Ishikawa (cell line): ENCODE measurements around the gene MED20.

ENCODE experiments used
- CEBPB ChIP-seq: IDR thresholded peaks from 2 replicates; pipeline ENCODE4 v1.6.1; 2012
- CREB1 ChIP-seq: IDR thresholded peaks from 2 replicates; pipeline ENCODE4 v1.6.1; 2012; ENCODE audit warnings: low read depth
- EGR1 ChIP-seq: IDR thresholded peaks from 2 replicates; pipeline ENCODE4 v1.6.1; 2012
- EP300 ChIP-seq: IDR thresholded peaks from 2 replicates; pipeline ENCODE4 v1.6.1; 2012; ENCODE audit warnings: borderline replicate concordance
- FOXM1 ChIP-seq: IDR thresholded peaks from 2 replicates; pipeline ENCODE4 v1.6.1; 2012; ENCODE audit warnings: low read depth, borderline replicate concordance
- MAX ChIP-seq: IDR thresholded peaks from 2 replicates; pipeline ENCODE4 v1.6.1; 2012
- NFIC ChIP-seq: IDR thresholded peaks from 2 replicates; pipeline ENCODE4 v1.6.1; 2012
- RAD21 ChIP-seq: IDR thresholded peaks from 2 replicates; pipeline ENCODE4 v1.6.1; 2012; ENCODE audit warnings: low read depth
- REST ChIP-seq: IDR thresholded peaks from 2 replicates; pipeline ENCODE4 v1.6.1; 2012; ENCODE audit warnings: low read depth, mild to moderate bottlenecking
- TAF1 ChIP-seq: IDR thresholded peaks from 2 replicates; pipeline ENCODE4 v1.6.1; 2012; ENCODE audit warnings: low read depth, mild to moderate bottlenecking
- TCF12 ChIP-seq: IDR thresholded peaks from 2 replicates; pipeline ENCODE4 v1.6.1; 2012; ENCODE audit warnings: low read depth
- TEAD4 ChIP-seq: IDR thresholded peaks from 2 replicates; pipeline ENCODE4 v1.6.1; 2012
- USF1 ChIP-seq: IDR thresholded peaks from 2 replicates; pipeline ENCODE4 v1.6.1; 2012
- YY1 ChIP-seq: IDR thresholded peaks from 2 replicates; pipeline ENCODE4 v1.6.1; 2012; ENCODE audit warnings: low read depth
- ZBTB7A ChIP-seq: IDR thresholded peaks from 2 replicates; pipeline ENCODE4 v1.6.1; 2012; ENCODE audit warnings: low read depth

Gene MED20

GRCh38 chr6:41887331-41887751 lies 33.6 kb downstream of the MED20 start:
- TF ChIP-seq REST, result no peak
- no peak for TF ChIP-seq TEAD4
- TF ChIP-seq EGR1, result no peak
- TF ChIP-seq CREB1, result no peak
- TF ChIP-seq TAF1, result no peak

- no peak for TF ChIP-seq CREB1
- TF ChIP-seq RAD21, result no peak
- TF ChIP-seq TAF1, result no peak
- TF ChIP-seq EP300, result no peak
- no peak for TF ChIP-seq USF1
- no peak for TF ChIP-seq REST
- no peak for TF ChIP-seq TEAD4
These were observed 35.0 kb downstream of the MED20 start for GRCh38 chr6:41885930-41886329.

GRCh38 chr6:41884957-41885356 lies 36.0 kb downstream of the MED20 start:
- no peak for TF ChIP-seq CEBPB
- no peak for TF ChIP-seq ZBTB7A
- TF ChIP-seq TCF12, result no peak
- no peak for TF ChIP-seq MAX
- TF ChIP-seq CREB1, result no peak
- no peak for TF ChIP-seq YY1
- TF ChIP-seq TAF1, result no peak
- no peak for TF ChIP-seq EGR1
- TF ChIP-seq EP300, result no peak
- no peak for TF ChIP-seq FOXM1
- no peak for TF ChIP-seq TEAD4
- TF ChIP-seq REST, result no peak
- no peak for TF ChIP-seq USF1
- no peak for TF ChIP-seq NFIC

- TF ChIP-seq TEAD4, result no peak
- no peak for TF ChIP-seq CREB1
- TF ChIP-seq NFIC, result no peak
- TF ChIP-seq USF1, result no peak
- TF ChIP-seq MAX, result no peak
- TF ChIP-seq TAF1, result no peak
- TF ChIP-seq EGR1, result no peak
- TF ChIP-seq REST, result no peak
- no peak for TF ChIP-seq YY1
- no peak for TF ChIP-seq RAD21
- TF ChIP-seq CEBPB, result no peak
- no peak for TF ChIP-seq ZBTB7A
- no peak for TF ChIP-seq EP300
- no peak for TF ChIP-seq TCF12
- no peak for TF ChIP-seq FOXM1
These were observed 39.4 kb downstream of the MED20 start for GRCh38 chr6:41881506-41881905.
